NCI-H345 (cell line): Measurements from ENCODE around the gene SMARCAD1.

ENCODE experiments used
- DNase-seq: peaks from one replicate; lab custom pipeline; 2025; lab: John Stamatoyannopoulos, UW

SMARCAD1 gene

GRCh38 chr4:94207469-94208224, at the start of gene SMARCAD1:
SMARCAD1 (plus strand) TSS chr4:94207865; CDS start chr4:94208395, 530 bp downstream.
- peak; percentile 91 for DNase-seq

- no peak for DNase-seq
Measured at GRCh38 chr4:94158883-94159282, 48.8 kb upstream of the SMARCAD1 start.

- DNase-seq = no peak
Measured at GRCh38 chr4:94159790-94160189, 47.9 kb upstream of the SMARCAD1 start.

GRCh38 chr4:94160774-94161173, 46.9 kb upstream of the SMARCAD1 start:
- no peak for DNase-seq

GRCh38 chr4:94165256-94165655, 42.4 kb upstream of the SMARCAD1 start:
- no peak for DNase-seq

GRCh38 chr4:94168321-94168720, 39.3 kb upstream of the SMARCAD1 start:
- DNase-seq = no peak

GRCh38 chr4:94169803-94170372, 37.8 kb upstream of the SMARCAD1 start:
- no peak for DNase-seq

GRCh38 chr4:94171616-94172015, 36.0 kb upstream of the SMARCAD1 start:
- DNase-seq = no peak

GRCh38 chr4:94175553-94176261, 32.0 kb upstream of the SMARCAD1 start:
- no peak for DNase-seq

GRCh38 chr4:94177822-94178221, 29.8 kb upstream of the SMARCAD1 start:
- no peak for DNase-seq

- DNase-seq = no peak
Measured at GRCh38 chr4:94181815-94182214, 25.9 kb upstream of the SMARCAD1 start.

- no peak for DNase-seq
Measured at GRCh38 chr4:94202769-94203168, 4.9 kb upstream of the SMARCAD1 start.

- DNase-seq = no peak
Measured at GRCh38 chr4:94208266-94208665, 601 bp downstream of the SMARCAD1 start.

- no peak for DNase-seq
Measured at GRCh38 chr4:94208918-94209317, 1.3 kb downstream of the SMARCAD1 start.

GRCh38 chr4:94211861-94212260, 4.2 kb downstream of the SMARCAD1 start:
- DNase-seq = no peak

GRCh38 chr4:94214703-94215319, 7.1 kb downstream of the SMARCAD1 start:
- no peak for DNase-seq

GRCh38 chr4:94216394-94216793, 8.7 kb downstream of the SMARCAD1 start:
- DNase-seq = no peak

GRCh38 chr4:94219402-94219801, 11.7 kb downstream of the SMARCAD1 start:
- no peak for DNase-seq

GRCh38 chr4:94221916-94222315, 14.3 kb downstream of the SMARCAD1 start:
- DNase-seq = no peak

- DNase-seq = no peak
Measured at GRCh38 chr4:94225449-94225848, 17.8 kb downstream of the SMARCAD1 start.

GRCh38 chr4:94226763-94227162, 19.1 kb downstream of the SMARCAD1 start:
- no peak for DNase-seq

- no peak for DNase-seq
Measured at GRCh38 chr4:94228493-94229216, 21.0 kb downstream of the SMARCAD1 start.
